Loucy (cell line): Measurements from ENCODE around the gene SSBP3.

Experiments
- H2AFZ ChIP-seq: fragments of 200-600 bp; sonication (generic); 2 replicates; pipeline ENCODE4 v1.6.0; 2016; ENCODE audit warnings: antibody characterized with exemption, mild to moderate bottlenecking, low read length, moderate library complexity
- H3F3A ChIP-seq: fragments of 200-600 bp; 2 replicates; pipeline ENCODE4 v1.6.0; 2016; ENCODE audit warnings: antibody characterized with exemption, low read depth, mild to moderate bottlenecking
- H3K27me3 ChIP-seq: fragments of 200-600 bp; sonication (generic); 2 replicates; pipeline ENCODE4 v1.6.1; 2014; ENCODE audit warnings: low read length, mild to moderate bottlenecking; ENCODE audit not compliant: insufficient read depth, poor library complexity, severe bottlenecking
- H3K36me3 ChIP-seq: fragments of 200-600 bp; sonication (generic); 2 replicates; pipeline ENCODE4 v1.6.1; 2016; ENCODE audit warnings: low read length; ENCODE audit not compliant: insufficient read depth
- H3K4me1 ChIP-seq: fragments of 200-600 bp; sonication (generic); 2 replicates; pipeline ENCODE4 v1.5.1; 2014; ENCODE audit warnings: low read length, mild to moderate bottlenecking; ENCODE audit not compliant: insufficient read depth, poor library complexity, severe bottlenecking
- H3K4me2 ChIP-seq: fragments of 200-600 bp; sonication (generic); 2 replicates; pipeline ENCODE4 v1.6.0; 2014; ENCODE audit warnings: antibody characterized with exemption, low read length, low read depth, mild to moderate bottlenecking; ENCODE audit not compliant: poor library complexity, severe bottlenecking
- H3K4me3 ChIP-seq: fragments of 200-600 bp; sonication (generic); 2 replicates; pipeline ENCODE4 v1.5.1; 2014; ENCODE audit warnings: low read length, mild to moderate bottlenecking, mixed read lengths; ENCODE audit not compliant: poor library complexity, severe bottlenecking
- H3K79me2 ChIP-seq: fragments of 200-600 bp; sonication (generic); 2 replicates; pipeline ENCODE4 v1.6.1; 2014; ENCODE audit warnings: low read length; ENCODE audit not compliant: insufficient read depth
- H3K9ac ChIP-seq: fragments of 200-600 bp; sonication (generic); 2 replicates; pipeline ENCODE4 v1.6.0; 2014; ENCODE audit warnings: mild to moderate bottlenecking, low read depth, low read length, moderate library complexity; ENCODE audit not compliant: poor library complexity, severe bottlenecking
- H3K9me2 ChIP-seq: fragments of 200-600 bp; sonication (generic); replicated peaks from 2 replicates; pipeline ENCODE4 v1.6.1; 2016; ENCODE audit warnings: low read depth, low read length, mixed read lengths
- H3K9me3 ChIP-seq: fragments of 200-600 bp; sonication (generic); 2 replicates; pipeline ENCODE4 v1.6.1; 2014; ENCODE audit warnings: mild to moderate bottlenecking, antibody characterized with exemption, low read length, low read depth; ENCODE audit not compliant: insufficient read depth
- H4K20me1 ChIP-seq: fragments of 200-600 bp; sonication (generic); 2 replicates; pipeline ENCODE4 v1.6.0; 2014; ENCODE audit warnings: antibody characterized with exemption, low read length, mild to moderate bottlenecking; ENCODE audit not compliant: insufficient read depth, poor library complexity, severe bottlenecking
- EZH2phosphoT487 ChIP-seq: fragments of 200-600 bp; IDR thresholded peaks from 2 replicates; pipeline ENCODE4 v1.6.1; 2018; ENCODE audit warnings: antibody characterized with exemption, mild to moderate bottlenecking, moderate library complexity, borderline replicate concordance
- TF ChIP-seq, protein P1 (sequence below): fragments of 200-600 bp; sonication (generic); conservative IDR thresholded peaks from 2 replicates; pipeline ENCODE4 v1.5.1; 2014; ENCODE audit warnings: mild to moderate bottlenecking, antibody characterized with exemption, low read length

The SSBP3 gene

DNA sequence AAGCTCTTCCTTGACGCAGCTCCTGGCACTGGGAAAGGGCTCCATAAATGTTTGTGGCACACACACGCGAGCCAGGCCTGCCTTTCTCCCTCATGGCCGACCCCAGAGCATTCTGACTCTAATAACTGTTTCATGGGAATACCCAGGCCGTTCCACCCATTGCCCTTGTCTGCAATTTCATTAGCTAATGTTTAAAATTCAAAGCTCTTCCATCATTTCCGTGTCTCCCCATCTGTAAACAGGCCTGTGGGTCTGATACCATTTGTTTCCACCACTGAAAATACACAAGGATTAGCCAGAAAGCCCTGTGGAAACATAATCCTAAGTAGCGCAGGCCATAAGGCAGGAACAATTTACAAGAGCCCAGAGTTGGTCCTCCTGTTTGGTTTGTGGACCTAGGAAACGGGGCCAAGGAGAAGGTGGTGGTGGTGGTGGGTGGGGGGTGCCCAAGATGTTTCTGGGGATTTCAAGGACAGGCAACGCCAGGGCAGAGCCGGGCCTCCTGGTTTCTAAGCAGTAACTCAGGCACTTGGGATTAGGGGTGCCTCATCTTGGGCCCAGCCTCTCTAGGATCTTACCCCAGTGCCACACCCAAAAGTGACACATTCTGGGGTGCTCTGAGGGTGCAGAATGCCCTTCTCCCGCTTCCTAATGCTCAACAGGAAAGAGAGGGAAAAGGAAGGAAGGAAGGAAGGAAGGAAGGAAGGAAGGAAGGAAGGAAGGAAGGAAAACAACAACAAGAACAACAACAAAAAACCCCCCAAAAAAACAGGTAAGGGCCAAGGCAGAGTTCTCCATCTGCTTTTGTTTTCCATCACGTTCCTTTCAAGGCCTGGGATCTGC lies 79.4 kb downstream of the SSBP3 start:
- no peak overlapping the region for H3K4me2 ChIP-seq
- peaks cover 94% of the 10 kb centered on the region for H3K79me2 ChIP-seq
- no peak overlapping the region for H3K9ac ChIP-seq

DNA sequence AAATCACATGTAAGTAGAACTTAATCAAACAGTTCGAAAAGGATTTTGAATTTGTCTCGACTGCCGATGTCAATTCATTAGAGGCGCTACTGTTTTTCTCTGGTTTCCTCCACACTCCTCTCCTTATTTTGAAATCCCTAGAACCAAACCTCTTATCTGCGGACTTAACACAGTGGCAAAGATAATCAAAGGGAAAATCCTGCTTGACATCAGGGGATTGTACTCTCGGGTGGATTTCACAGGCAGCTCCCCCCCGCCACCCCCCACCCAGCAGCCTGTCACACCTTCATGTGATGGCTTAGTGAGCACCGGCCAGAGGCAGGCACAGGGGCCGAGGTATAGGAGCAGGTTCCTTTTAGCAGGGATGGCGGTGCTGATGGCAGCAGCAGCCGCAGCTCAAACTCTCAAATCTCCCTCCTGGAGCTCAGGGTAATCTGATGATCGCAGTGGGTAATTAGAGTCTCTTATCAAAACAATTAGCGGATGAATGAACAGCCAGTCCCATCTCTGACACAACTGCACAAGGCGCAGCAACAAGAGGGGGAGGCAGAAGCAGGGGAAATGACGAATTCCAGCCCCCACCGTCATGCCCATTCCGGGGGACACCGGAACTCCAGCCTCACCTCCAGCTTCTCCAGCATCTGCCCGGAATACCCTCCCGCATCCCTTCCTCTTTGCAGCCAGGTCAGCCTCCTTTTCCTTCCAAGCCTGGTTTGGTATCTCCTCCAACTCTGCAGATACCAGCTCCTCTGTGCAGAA lies 80.3 kb downstream of the SSBP3 start:
- no peak for TF ChIP-seq EZH2phosphoT487
- TF ChIP-seq, protein P1, sequence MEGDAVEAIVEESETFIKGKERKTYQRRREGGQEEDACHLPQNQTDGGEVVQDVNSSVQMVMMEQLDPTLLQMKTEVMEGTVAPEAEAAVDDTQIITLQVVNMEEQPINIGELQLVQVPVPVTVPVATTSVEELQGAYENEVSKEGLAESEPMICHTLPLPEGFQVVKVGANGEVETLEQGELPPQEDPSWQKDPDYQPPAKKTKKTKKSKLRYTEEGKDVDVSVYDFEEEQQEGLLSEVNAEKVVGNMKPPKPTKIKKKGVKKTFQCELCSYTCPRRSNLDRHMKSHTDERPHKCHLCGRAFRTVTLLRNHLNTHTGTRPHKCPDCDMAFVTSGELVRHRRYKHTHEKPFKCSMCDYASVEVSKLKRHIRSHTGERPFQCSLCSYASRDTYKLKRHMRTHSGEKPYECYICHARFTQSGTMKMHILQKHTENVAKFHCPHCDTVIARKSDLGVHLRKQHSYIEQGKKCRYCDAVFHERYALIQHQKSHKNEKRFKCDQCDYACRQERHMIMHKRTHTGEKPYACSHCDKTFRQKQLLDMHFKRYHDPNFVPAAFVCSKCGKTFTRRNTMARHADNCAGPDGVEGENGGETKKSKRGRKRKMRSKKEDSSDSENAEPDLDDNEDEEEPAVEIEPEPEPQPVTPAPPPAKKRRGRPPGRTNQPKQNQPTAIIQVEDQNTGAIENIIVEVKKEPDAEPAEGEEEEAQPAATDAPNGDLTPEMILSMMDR, result no peak
- peaks cover 8% of the 10 kb centered on the region; the same call in 1 of the 2 replicates for H3K36me3 ChIP-seq
- peaks cover 94% of the 10 kb centered on the region for H3K79me2 ChIP-seq
- H4K20me1 ChIP-seq, result peaks cover 31% of the 10 kb centered on the region
- H2AFZ ChIP-seq, result no peak overlapping the region
- no peak overlapping the region for H3K4me3 ChIP-seq
- no peaks in the 10 kb centered on the region for H3K27me3 ChIP-seq
- no peak overlapping the region for H3K4me2 ChIP-seq
- H3F3A ChIP-seq, result no peaks in the 10 kb centered on the region
- H3K9ac ChIP-seq, result no peak overlapping the region
- H3K9me3 ChIP-seq, result no peaks in the 10 kb centered on the region
- no peaks in the 10 kb centered on the region for H3K4me1 ChIP-seq
- no peaks in the 10 kb centered on the region for H3K9me2 ChIP-seq

More for the DNA sequence above, 79.4 kb downstream of the SSBP3 start:
- TF ChIP-seq, protein P1, result no peak
- Histone ChIP-seq H3K4me3 (no peak overlapping the region), H3K9me2 (no peaks in the 10 kb centered on the region), H3F3A (no peaks in the 10 kb centered on the region), H3K4me1 (peaks cover 3% of the 10 kb centered on the region), H2AFZ (no peak overlapping the region), H3K27me3 (no peaks in the 10 kb centered on the region), H4K20me1 (peaks cover 33% of the 10 kb centered on the region), H3K9me3 (no peaks in the 10 kb centered on the region), H3K36me3 (peaks cover 8% of the 10 kb centered on the region; the same call in 1 of the 2 replicates)

DNA sequence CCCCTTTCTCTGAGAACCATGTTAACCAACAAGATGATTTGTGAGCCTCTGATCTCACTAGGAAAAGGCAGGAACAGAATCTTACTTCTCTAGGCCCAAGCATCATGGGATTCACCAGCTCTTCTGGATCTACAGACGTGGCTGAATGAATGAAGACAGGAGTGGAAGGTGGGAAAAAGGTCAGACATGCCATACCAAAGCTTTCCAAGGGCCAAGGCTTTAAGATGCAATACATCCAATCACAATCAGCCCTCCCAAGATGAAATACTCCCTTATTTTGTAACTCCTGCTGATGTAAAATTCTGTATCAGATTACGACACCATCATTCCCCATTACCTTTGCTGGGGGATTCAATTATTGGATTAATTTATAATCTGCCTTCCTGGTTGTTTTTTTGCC lies 80.9 kb downstream of the SSBP3 start:
- Histone ChIP-seq H3K9ac (no peak overlapping the region), H3K4me1 (no peaks in the 10 kb centered on the region), H3K79me2 (peaks cover 94% of the 10 kb centered on the region)

More for the DNA sequence above, 80.9 kb downstream of the SSBP3 start:
- no peak overlapping the region for H3K4me3 ChIP-seq
- no peak overlapping the region for H2AFZ ChIP-seq
- H3K36me3 ChIP-seq, result peaks cover 8% of the 10 kb centered on the region; the same call in 1 of the 2 replicates
- no peaks in the 10 kb centered on the region for H3F3A ChIP-seq
- H3K9me2 ChIP-seq, result no peaks in the 10 kb centered on the region
- no peaks in the 10 kb centered on the region for H3K9me3 ChIP-seq
- no peak overlapping the region for H3K4me2 ChIP-seq
- H4K20me1 ChIP-seq, result peaks cover 36% of the 10 kb centered on the region
- H3K27me3 ChIP-seq, result no peaks in the 10 kb centered on the region
- TF ChIP-seq EZH2phosphoT487, result no peak
- TF ChIP-seq, protein P1, result no peak
